ENCODE results near the gene IRF4.

IRF4 gene

GRCh38 chr6:382883-383810 lies 8.4 kb upstream of the IRF4 start:
- H3K4me3 ChIP-seq (ENCODE audit: insufficient read depth, low read depth, low read length) = no peak overlapping the region
- WGBS, 2 experiments = 89% methylated on average over 22 of the region's 22 CpGs
- H3K27ac ChIP-seq (ENCODE audit: insufficient read depth, low read depth, low read length, poor library complexity, severe bottlenecking) = no peak overlapping the region
- no peaks in the 10 kb centered on the region for H3K36me3 ChIP-seq (ENCODE audit: control insufficient read depth, insufficient read depth, low read length)
- H3K4me1 ChIP-seq (ENCODE audit: control insufficient read depth, insufficient read depth, low read length) = no peaks in the 10 kb centered on the region
- H3K9me3 ChIP-seq (ENCODE audit: control insufficient read depth, low read length) = no peaks in the 10 kb centered on the region
- peaks cover 2% of the 10 kb centered on the region for H3K27me3 ChIP-seq (ENCODE audit: control insufficient read depth, insufficient read depth, low read length, poor library complexity, severe bottlenecking)

GRCh38 chr6:383856-384255 lies 7.7 kb upstream of the IRF4 start:
- H3K4me1 ChIP-seq (ENCODE audit: control insufficient read depth, insufficient read depth, low read length) = no peaks in the 10 kb centered on the region
- WGBS, 2 experiments = 79 to 85% methylated on average over 3 of the region's 3 CpGs
- H3K9me3 ChIP-seq (ENCODE audit: control insufficient read depth, low read length) = no peaks in the 10 kb centered on the region
- peaks cover 9% of the 10 kb centered on the region for H3K27me3 ChIP-seq (ENCODE audit: control insufficient read depth, insufficient read depth, low read length, poor library complexity, severe bottlenecking)
- H3K27ac ChIP-seq (ENCODE audit: insufficient read depth, low read depth, low read length, poor library complexity, severe bottlenecking) = no peak overlapping the region
- H3K4me3 ChIP-seq (ENCODE audit: insufficient read depth, low read depth, low read length) = no peak overlapping the region
- H3K36me3 ChIP-seq (ENCODE audit: control insufficient read depth, insufficient read depth, low read length) = no peaks in the 10 kb centered on the region

GRCh38 chr6:384898-385297 lies 6.7 kb upstream of the IRF4 start:
- no peaks in the 10 kb centered on the region for H3K9me3 ChIP-seq (ENCODE audit: control insufficient read depth, low read length)
- no peaks in the 10 kb centered on the region for H3K36me3 ChIP-seq (ENCODE audit: control insufficient read depth, insufficient read depth, low read length)
- WGBS, 2 experiments = 91 to 95% methylated on average over 6 of the region's 6 CpGs
- no peaks in the 10 kb centered on the region for H3K4me1 ChIP-seq (ENCODE audit: control insufficient read depth, insufficient read depth, low read length)
- H3K27ac ChIP-seq (ENCODE audit: insufficient read depth, low read depth, low read length, poor library complexity, severe bottlenecking) = no peak overlapping the region
- H3K27me3 ChIP-seq (ENCODE audit: control insufficient read depth, insufficient read depth, low read length, poor library complexity, severe bottlenecking) = peaks cover 19% of the 10 kb centered on the region
- H3K4me3 ChIP-seq (ENCODE audit: insufficient read depth, low read depth, low read length) = no peak overlapping the region

GRCh38 chr6:385614-386013 lies 5.9 kb upstream of the IRF4 start:
- peaks cover 26% of the 10 kb centered on the region for H3K27me3 ChIP-seq (ENCODE audit: control insufficient read depth, insufficient read depth, low read length, poor library complexity, severe bottlenecking)
- 90 to 91% methylated on average over 10 of the region's 10 CpGs for WGBS, 2 experiments
- H3K4me3 ChIP-seq (ENCODE audit: insufficient read depth, low read depth, low read length) = no peak overlapping the region
- no peaks in the 10 kb centered on the region for H3K36me3 ChIP-seq (ENCODE audit: control insufficient read depth, insufficient read depth, low read length)
- H3K4me1 ChIP-seq (ENCODE audit: control insufficient read depth, insufficient read depth, low read length) = no peaks in the 10 kb centered on the region
- H3K9me3 ChIP-seq (ENCODE audit: control insufficient read depth, low read length) = no peaks in the 10 kb centered on the region
- H3K27ac ChIP-seq (ENCODE audit: insufficient read depth, low read depth, low read length, poor library complexity, severe bottlenecking) = no peak overlapping the region

- peaks cover 38% of the 10 kb centered on the region for H3K27me3 ChIP-seq (ENCODE audit: control insufficient read depth, insufficient read depth, low read length, poor library complexity, severe bottlenecking)
- no peak overlapping the region for H3K27ac ChIP-seq (ENCODE audit: insufficient read depth, low read depth, low read length, poor library complexity, severe bottlenecking)
- H3K9me3 ChIP-seq (ENCODE audit: control insufficient read depth, low read length) = no peaks in the 10 kb centered on the region
- no peak overlapping the region for H3K4me3 ChIP-seq (ENCODE audit: insufficient read depth, low read depth, low read length)
- no peaks in the 10 kb centered on the region for H3K4me1 ChIP-seq (ENCODE audit: control insufficient read depth, insufficient read depth, low read length)
- WGBS, 2 experiments = 90 to 93% methylated on average over 17 to 18 of the region's 18 CpGs
- H3K36me3 ChIP-seq (ENCODE audit: control insufficient read depth, insufficient read depth, low read length) = no peaks in the 10 kb centered on the region
These were observed 4.8 kb upstream of the IRF4 start for GRCh38 chr6:386688-387266.

- no peak overlapping the region for H3K27ac ChIP-seq (ENCODE audit: insufficient read depth, low read depth, low read length, poor library complexity, severe bottlenecking)
- H3K36me3 ChIP-seq (ENCODE audit: control insufficient read depth, insufficient read depth, low read length) = no peaks in the 10 kb centered on the region
- no peaks in the 10 kb centered on the region for H3K4me1 ChIP-seq (ENCODE audit: control insufficient read depth, insufficient read depth, low read length)
- H3K4me3 ChIP-seq (ENCODE audit: insufficient read depth, low read depth, low read length) = no peak overlapping the region
- peaks cover 43% of the 10 kb centered on the region for H3K27me3 ChIP-seq (ENCODE audit: control insufficient read depth, insufficient read depth, low read length, poor library complexity, severe bottlenecking)
- no peaks in the 10 kb centered on the region for H3K9me3 ChIP-seq (ENCODE audit: control insufficient read depth, low read length)
- 91 to 92% methylated on average over 11 of the region's 11 CpGs for WGBS, 2 experiments
These were observed 4.2 kb upstream of the IRF4 start for GRCh38 chr6:387293-387741.

- Histone ChIP-seq H3K4me1 (ENCODE audit: control insufficient read depth, insufficient read depth, low read length) (no peaks in the 10 kb centered on the region), H3K9me3 (ENCODE audit: control insufficient read depth, low read length) (no peaks in the 10 kb centered on the region), H3K4me3 (ENCODE audit: insufficient read depth, low read depth, low read length) (no peak overlapping the region), H3K27ac (ENCODE audit: insufficient read depth, low read depth, low read length, poor library complexity, severe bottlenecking) (no peak overlapping the region), H3K27me3 (ENCODE audit: control insufficient read depth, insufficient read depth, low read length, poor library complexity, severe bottlenecking) (peaks cover 54% of the 10 kb centered on the region), H3K36me3 (ENCODE audit: control insufficient read depth, insufficient read depth, low read length) (no peaks in the 10 kb centered on the region)
- WGBS, 2 experiments = 87 to 90% methylated on average over 10 of the region's 10 CpGs
These were observed 3.2 kb upstream of the IRF4 start for GRCh38 chr6:388202-388903.

GRCh38 chr6:389143-389542 lies 2.4 kb upstream of the IRF4 start:
- H3K4me1 ChIP-seq (ENCODE audit: control insufficient read depth, insufficient read depth, low read length) = no peaks in the 10 kb centered on the region
- H3K27me3 ChIP-seq (ENCODE audit: control insufficient read depth, insufficient read depth, low read length, poor library complexity, severe bottlenecking) = peaks cover 62% of the 10 kb centered on the region
- H3K4me3 ChIP-seq (ENCODE audit: insufficient read depth, low read depth, low read length) = no peak overlapping the region
- WGBS, 2 experiments = 90 to 92% methylated on average over 7 of the region's 7 CpGs
- no peak overlapping the region for H3K27ac ChIP-seq (ENCODE audit: insufficient read depth, low read depth, low read length, poor library complexity, severe bottlenecking)
- H3K36me3 ChIP-seq (ENCODE audit: control insufficient read depth, insufficient read depth, low read length) = no peaks in the 10 kb centered on the region
- H3K9me3 ChIP-seq (ENCODE audit: control insufficient read depth, low read length) = no peaks in the 10 kb centered on the region

- H3K27ac ChIP-seq (ENCODE audit: insufficient read depth, low read depth, low read length, poor library complexity, severe bottlenecking) = no peak overlapping the region
- no peaks in the 10 kb centered on the region for H3K9me3 ChIP-seq (ENCODE audit: control insufficient read depth, low read length)
- WGBS, 2 experiments = 78 to 79% methylated on average over 7 to 8 of the region's 8 CpGs
- no peaks in the 10 kb centered on the region for H3K4me1 ChIP-seq (ENCODE audit: control insufficient read depth, insufficient read depth, low read length)
- peaks cover 66% of the 10 kb centered on the region for H3K27me3 ChIP-seq (ENCODE audit: control insufficient read depth, insufficient read depth, low read length, poor library complexity, severe bottlenecking)
- H3K36me3 ChIP-seq (ENCODE audit: control insufficient read depth, insufficient read depth, low read length) = no peaks in the 10 kb centered on the region
- no peak overlapping the region for H3K4me3 ChIP-seq (ENCODE audit: insufficient read depth, low read depth, low read length)
These were observed 1.9 kb upstream of the IRF4 start for GRCh38 chr6:389622-390021.
